Gastrocnemius medialis (tissue), 4 donors: ENCODE data around the gene STAM. TPM values are rescaled to one million over a fixed set of nuclear protein-coding genes. Genes with fewer than 3 reads are reported as not detected.

Experiments used
- ATAC-seq, 2 donors: fragments of 150-250 bp; one replicate each; pipeline ENCODE4 v1.9.1; 2016
- DNase-seq, 2 donors: peaks; one replicate each; pipeline ENCODE4 v3.0.0-alpha.2; 2019
- H3K27ac ChIP-seq, 4 donors: fragments of 200-600 bp; sonication (generic); 1 replicate in 1 of 4; 2 replicates in 3 of 4; pipeline ENCODE4 v1.5.1; 2016 to 2018; ENCODE audit warnings: mild to moderate bottlenecking in 2 of 4, moderate library complexity in 1 of 4
- H3K27me3 ChIP-seq, 3 donors: fragments of 200-600 bp; sonication (generic) in 2 of 3; 1 replicate in 1 of 3; 2 replicates in 2 of 3; pipeline versions ENCODE4 v1.5.1 to v1.6.0; 2016 to 2019; ENCODE audit warnings: mild to moderate bottlenecking in 1 of 3, moderate library complexity in 1 of 3
- H3K36me3 ChIP-seq, 2 donors: fragments of 200-600 bp; sonication (generic) in 1 of 2; one replicate each; pipeline ENCODE4 v1.5.1; 2017 to 2018
- H3K4me1 ChIP-seq, 2 donors: fragments of 200-600 bp; sonication (generic) in 1 of 2; one replicate each; pipeline ENCODE4 v1.5.1; 2016 to 2017; ENCODE audit warnings: mild to moderate bottlenecking in 2 of 2
- H3K4me3 ChIP-seq, 4 donors: fragments of 200-600 bp; sonication (generic) in 3 of 4; 1 replicate in 1 of 4; 2 replicates in 3 of 4; pipeline ENCODE4 v1.5.1; 2016 to 2019; ENCODE audit warnings: mild to moderate bottlenecking in 2 of 4
- H3K9me3 ChIP-seq, 3 donors: fragments of 200-600 bp; sonication (generic) in 2 of 3; 1 replicate in 1 of 3; 2 replicates in 2 of 3; pipeline ENCODE4 v1.5.1; 2016 to 2019
- POLR2A ChIP-seq, 2 donors: fragments of 450-650 bp; IDR thresholded peaks; one replicate each; pipeline ENCODE4 v1.6.1; 2017; ENCODE audit warnings: antibody characterized with exemption in 2 of 2, mild to moderate bottlenecking in 2 of 2, moderate library complexity in 2 of 2
- in situ Hi-C, 4 donors: fragments of 200-750 bp; cut with MboI; loops; one replicate each; pipeline versions ENCODE4 v1.15.0 to v1.8.0; 2017; ENCODE audit warnings: low sequenced_read_pairs in 4 of 4
- intact Hi-C: fragments of 100-400 bp; cut with DNase I; formaldehyde crosslinking; loops from one replicate; pipeline ENCODE4 v1.15.1; 2023; ENCODE audit warnings: low total_unique reads
- total RNA-seq, 4 donors: library from RNA; depleted of rRNA; stranded (reverse); fragments of >200 nt; gene quantifications; one replicate each; pipeline versions ENCODE4 v1.1.0 to v1.2.3, GENCODE V29; 2016
- TF ChIP-seq, protein P1 (sequence below), 5 experiments: fragments of 450-650 bp in 3 of 5; fragments of 200-600 bp in 2 of 5; sonication (generic) in 2 of 5; IDR thresholded peaks in 4 of 5; conservative IDR thresholded peaks in 1 of 5; 1 replicate in 4 of 5; 2 replicates in 1 of 5; pipeline ENCODE4 v1.5.1; 2016 to 2019; ENCODE audit warnings: antibody characterized with exemption in 5 of 5, mild to moderate bottlenecking in 3 of 5, moderate library complexity in 3 of 5

STAM gene
- total RNA-seq, 4 donors from 2014 or later, result 28.6 to 52.0 (median 35.2) TPM

DNA sequence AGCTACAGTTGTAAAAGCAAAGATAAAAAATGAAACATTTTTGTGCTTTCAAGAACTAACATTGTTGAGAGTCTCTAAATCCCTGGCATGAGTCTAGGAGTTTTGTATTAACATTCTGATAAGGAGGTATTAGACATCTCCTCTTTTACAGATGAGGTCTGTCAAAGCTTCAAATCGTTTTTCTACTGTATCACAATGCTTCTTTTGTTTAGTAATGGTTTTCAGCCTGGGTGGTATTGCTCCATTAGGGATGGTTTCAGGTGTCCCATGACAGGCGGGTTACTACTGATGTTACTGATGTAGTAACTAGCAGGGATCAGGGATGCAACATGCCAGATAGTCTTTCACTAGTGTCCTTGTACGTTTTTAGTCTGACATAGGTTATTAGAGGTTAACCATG is 27.4 kb downstream of the STAM start:
- H3K9me3 ChIP-seq, result no peaks in the 10 kb centered on the region

DNA sequence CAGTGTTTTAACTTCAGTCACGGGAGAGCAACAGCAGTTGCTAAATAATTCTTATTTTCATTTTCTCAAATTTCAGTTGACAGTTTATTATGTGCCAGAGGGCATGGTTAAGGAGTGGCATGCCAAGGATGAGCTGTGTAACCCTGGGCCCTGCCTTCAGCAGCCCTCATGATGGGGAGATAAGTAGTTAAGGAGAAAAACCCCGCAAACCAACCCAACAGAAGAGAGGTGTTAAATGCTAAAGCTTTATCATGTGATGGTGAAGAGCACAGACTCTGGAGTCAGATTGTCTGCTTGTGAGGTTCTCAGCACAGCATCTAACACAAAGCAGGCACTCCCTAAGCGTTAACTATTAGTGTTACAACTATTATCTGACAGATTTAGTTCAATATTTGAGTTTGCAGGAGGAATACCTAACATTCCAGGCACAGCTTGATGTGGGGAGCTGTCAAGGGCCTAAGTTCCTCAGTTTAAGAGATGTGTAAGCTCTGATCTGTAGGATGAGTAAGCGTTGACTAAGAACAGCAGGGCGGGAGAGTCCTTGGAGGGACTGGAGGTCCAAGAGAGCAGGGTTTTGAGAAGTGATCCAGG is 29.6 kb downstream of the STAM start:
- ATAC-seq, result peak; percentile 68 to 70
- in situ Hi-C loops, result no loop called here
- H3K36me3 ChIP-seq, result no peaks in the 10 kb centered on the region
- TF ChIP-seq, protein P1, sequence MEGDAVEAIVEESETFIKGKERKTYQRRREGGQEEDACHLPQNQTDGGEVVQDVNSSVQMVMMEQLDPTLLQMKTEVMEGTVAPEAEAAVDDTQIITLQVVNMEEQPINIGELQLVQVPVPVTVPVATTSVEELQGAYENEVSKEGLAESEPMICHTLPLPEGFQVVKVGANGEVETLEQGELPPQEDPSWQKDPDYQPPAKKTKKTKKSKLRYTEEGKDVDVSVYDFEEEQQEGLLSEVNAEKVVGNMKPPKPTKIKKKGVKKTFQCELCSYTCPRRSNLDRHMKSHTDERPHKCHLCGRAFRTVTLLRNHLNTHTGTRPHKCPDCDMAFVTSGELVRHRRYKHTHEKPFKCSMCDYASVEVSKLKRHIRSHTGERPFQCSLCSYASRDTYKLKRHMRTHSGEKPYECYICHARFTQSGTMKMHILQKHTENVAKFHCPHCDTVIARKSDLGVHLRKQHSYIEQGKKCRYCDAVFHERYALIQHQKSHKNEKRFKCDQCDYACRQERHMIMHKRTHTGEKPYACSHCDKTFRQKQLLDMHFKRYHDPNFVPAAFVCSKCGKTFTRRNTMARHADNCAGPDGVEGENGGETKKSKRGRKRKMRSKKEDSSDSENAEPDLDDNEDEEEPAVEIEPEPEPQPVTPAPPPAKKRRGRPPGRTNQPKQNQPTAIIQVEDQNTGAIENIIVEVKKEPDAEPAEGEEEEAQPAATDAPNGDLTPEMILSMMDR (IDR thresholded peaks at IDR 0.05 in 4 of 5, conservative IDR thresholded peaks at IDR 0.05 in 1 of 5), result no peak
- TF ChIP-seq POLR2A (IDR thresholded peaks at IDR 0.05), result peak in 1 of 2 donors; percentile 33
- H3K27me3 ChIP-seq, result no peaks in the 10 kb centered on the region
- H3K4me3 ChIP-seq, result no peak overlapping the region
- H3K27ac ChIP-seq, result peak overlapping the region; percentile 81 to 88 (median 86)
- H3K4me1 ChIP-seq, result peaks cover 71 to 85% of the 10 kb centered on the region in 2 donors
- DNase-seq, result peak; percentile 27 to 73
- intact Hi-C loops, result loop anchor here (2.0 kb wide), 2 partner anchors 29 to 57 kb away; partner anchors contain the start of genes HACD1 and STAM
- no peaks in the 10 kb centered on the region for H3K9me3 ChIP-seq

More for the DNA sequence above, 27.4 kb downstream of the STAM start:
- in situ Hi-C loops (no loop called here), intact Hi-C loops (no loop called here)
- H3K4me1 ChIP-seq, result peaks cover 70 to 86% of the 10 kb centered on the region in 2 donors
- peak overlapping the region in 1 of 4 donors; percentile 30 for H3K4me3 ChIP-seq
- no peaks in the 10 kb centered on the region for H3K27me3 ChIP-seq
- ATAC-seq (peak; percentile 90 to 94), DNase-seq (peak; percentile 67 to 81)
- H3K27ac ChIP-seq, result peak overlapping the region; percentile 81 to 88 (median 86)
- H3K36me3 ChIP-seq, result no peaks in the 10 kb centered on the region
- TF ChIP-seq, protein P1 (IDR thresholded peaks at IDR 0.05 in 4 of 5, conservative IDR thresholded peaks at IDR 0.05 in 1 of 5), result no peak
- TF ChIP-seq POLR2A (IDR thresholded peaks at IDR 0.05), result no peak

DNA sequence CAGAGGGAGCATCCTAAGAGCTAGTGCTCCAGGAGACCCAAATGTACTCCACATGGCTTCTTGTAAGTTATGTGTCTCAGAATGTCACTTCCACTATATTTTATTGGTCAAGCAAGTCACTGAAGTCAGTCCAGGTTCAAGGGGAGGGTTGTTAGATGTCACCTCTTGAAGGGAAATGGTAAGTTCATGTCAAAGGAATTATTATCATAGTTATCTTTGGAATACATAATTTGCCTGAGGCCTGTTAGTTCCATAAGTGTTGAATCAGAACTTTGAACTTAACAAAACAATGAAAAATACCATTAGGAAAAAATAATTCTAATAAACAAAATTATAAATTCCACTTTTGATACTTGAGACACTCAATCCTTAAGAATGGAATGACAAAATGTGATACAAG is 30.6 kb downstream of the STAM start:
- H3K27me3 ChIP-seq, result no peaks in the 10 kb centered on the region
- H3K4me1 ChIP-seq, result peaks cover 69 to 75% of the 10 kb centered on the region in 2 donors
- peak overlapping the region; percentile 81 to 88 (median 86) for H3K27ac ChIP-seq
- no peak for DNase-seq
- TF ChIP-seq, protein P1 (IDR thresholded peaks at IDR 0.05 in 4 of 5, conservative IDR thresholded peaks at IDR 0.05 in 1 of 5), result no peak
- TF ChIP-seq POLR2A (IDR thresholded peaks at IDR 0.05), result no peak
- intact Hi-C loops, result no loop called here
- in situ Hi-C loops, result no loop called here
- H3K9me3 ChIP-seq, result no peaks in the 10 kb centered on the region
- ATAC-seq, result no peak
- no peaks in the 10 kb centered on the region for H3K36me3 ChIP-seq
- no peak overlapping the region for H3K4me3 ChIP-seq

DNA sequence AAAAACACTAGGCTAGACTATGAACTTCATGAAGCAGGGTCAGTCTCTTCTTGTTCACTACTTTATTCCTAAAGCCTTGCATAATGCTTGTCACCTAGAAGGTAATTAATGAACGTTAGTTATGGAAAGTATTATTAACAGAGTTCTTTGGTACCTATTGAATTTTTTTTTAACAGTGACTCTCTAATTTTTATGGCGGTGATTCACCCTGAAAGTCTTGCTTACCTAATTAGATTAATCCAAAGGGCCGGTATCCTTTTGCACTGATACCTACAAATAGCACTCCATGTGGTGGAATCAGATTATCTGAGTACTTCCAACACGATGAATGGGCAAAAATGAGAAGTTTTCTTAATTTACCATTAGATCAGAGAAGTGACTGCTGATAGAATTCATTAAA is 31.7 kb downstream of the STAM start:
- H3K9me3 ChIP-seq, result no peaks in the 10 kb centered on the region
- H3K4me3 ChIP-seq, result peak overlapping the region in 1 of 4 donors; percentile 32
- intact Hi-C loops, result loop anchor here (5.0 kb wide), 1 partner anchor 62 kb away; no protein-coding TSS in a partner anchor
- no peaks in the 10 kb centered on the region for H3K36me3 ChIP-seq
- H3K27ac ChIP-seq, result peak overlapping the region; percentile 81 to 88 (median 86)
- H3K4me1 ChIP-seq, result peaks cover 64 to 68% of the 10 kb centered on the region in 2 donors
- peak; percentile 28 to 29 for ATAC-seq
- TF ChIP-seq POLR2A (IDR thresholded peaks at IDR 0.05), result no peak
- TF ChIP-seq, protein P1 (IDR thresholded peaks at IDR 0.05 in 4 of 5, conservative IDR thresholded peaks at IDR 0.05 in 1 of 5), result peak in 1 of 5 experiments; percentile 17
- in situ Hi-C loops, result no loop called here
- no peak for DNase-seq
- H3K27me3 ChIP-seq, result no peaks in the 10 kb centered on the region
